Testis (tissue), 2 donors: ENCODE measurements around the gene TGOLN2.

Source experiments
- CTCF ChIP-seq, 3 experiments: fragments of 450-650 bp in 2 of 3; fragments of 200-600 bp in 1 of 3; sonication (generic) in 1 of 3; IDR thresholded peaks; one replicate each; pipeline ENCODE4 v1.5.1; 2016 to 2019; ENCODE audit warnings: antibody characterized with exemption in 3 of 3, mild to moderate bottlenecking in 2 of 3, moderate library complexity in 1 of 3
- POLR2A ChIP-seq: fragments of 450-650 bp; IDR thresholded peaks from one replicate; pipeline ENCODE4 v1.6.1; 2017; ENCODE audit warnings: antibody characterized with exemption, mild to moderate bottlenecking, moderate library complexity

DNA sequence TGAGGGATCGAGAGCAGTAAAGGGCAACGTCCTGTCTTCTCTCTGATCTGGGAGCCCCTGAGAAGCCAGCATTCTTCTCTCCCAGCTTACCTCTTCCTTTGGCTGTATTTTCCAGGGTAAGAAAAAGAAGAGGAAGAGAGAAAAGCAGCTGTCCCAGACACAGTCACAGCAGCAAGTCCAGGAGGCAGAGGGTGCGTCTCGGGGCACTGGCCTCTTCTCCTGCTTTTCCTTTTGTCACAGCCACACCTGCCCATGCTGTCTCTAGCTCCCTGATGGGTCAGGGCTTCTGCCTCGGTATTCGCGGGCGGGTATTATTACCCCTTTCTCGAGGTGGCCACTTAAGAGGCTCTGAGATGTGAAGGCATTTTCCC is 20.3 kb downstream of the TGOLN2 start:
- TF ChIP-seq CTCF (IDR thresholded peaks at IDR 0.05) (no peak), POLR2A (no peak)
